ENCODE results near the gene DNAH5. TPM values are rescaled to one million over a fixed set of nuclear protein-coding genes. Genes with fewer than 3 reads are reported as not detected.
"Not testable (repeated sequence)": the region's sequence is repeated elsewhere in the genome, so short reads cannot be mapped to it uniquely, and the experiment has no call there.

DNAH5 gene
- total RNA-seq, 1 donor: 1.3 TPM

GRCh38 chr5:13987843-13988464, 43.5 kb upstream of the DNAH5 start:
- no peak overlapping the region for H3K4me3 ChIP-seq (ENCODE audit: low read depth, low read length)

GRCh38 chr5:13985731-13986418, 41.4 kb upstream of the DNAH5 start:
- H3K4me3 ChIP-seq (ENCODE audit: low read depth, low read length): peak overlapping the region; percentile 41
- peak; percentile 91 for DNase-seq (ENCODE audit: low read depth)
- no peak for TF ChIP-seq CTCF (IDR thresholded peaks at IDR 0.05; ENCODE audit: insufficient read depth, low read depth, low read length)

More at GRCh38 chr5:13987843-13988464, 43.5 kb upstream of the DNAH5 start:
- DNase-seq (ENCODE audit: low read depth): peak; percentile 69
- peak; percentile 84 for TF ChIP-seq CTCF (IDR thresholded peaks at IDR 0.05; ENCODE audit: insufficient read depth, low read depth, low read length)

- H3K4me3 ChIP-seq (ENCODE audit: low read depth, low read length): not testable (repeated sequence)
These were observed 40.4 kb upstream of the DNAH5 start for GRCh38 chr5:13984888-13985287.

GRCh38 chr5:13976867-13977830, 32.7 kb upstream of the DNAH5 start:
- H3K4me3 ChIP-seq (ENCODE audit: low read depth, low read length): no peak overlapping the region
- TF ChIP-seq CTCF (IDR thresholded peaks at IDR 0.05; ENCODE audit: insufficient read depth, low read depth, low read length): peak; percentile 60
- peak; percentile 51 for DNase-seq (ENCODE audit: low read depth)

More at GRCh38 chr5:13984888-13985287, 40.4 kb upstream of the DNAH5 start:
- not testable (repeated sequence) for DNase-seq (ENCODE audit: low read depth)

GRCh38 chr5:13976223-13976622, 31.7 kb upstream of the DNAH5 start:
- H3K4me3 ChIP-seq (ENCODE audit: low read depth, low read length): no peak overlapping the region
- DNase-seq (ENCODE audit: low read depth): no peak
- no peak for TF ChIP-seq CTCF (IDR thresholded peaks at IDR 0.05; ENCODE audit: insufficient read depth, low read depth, low read length)

- no peak for DNase-seq (ENCODE audit: low read depth)
- TF ChIP-seq CTCF (IDR thresholded peaks at IDR 0.05; ENCODE audit: insufficient read depth, low read depth, low read length): no peak
These were observed 30.8 kb upstream of the DNAH5 start for GRCh38 chr5:13975246-13975645.

GRCh38 chr5:13973724-13974123, 29.2 kb upstream of the DNAH5 start:
- DNase-seq (ENCODE audit: low read depth): no peak
- no peak for TF ChIP-seq CTCF (IDR thresholded peaks at IDR 0.05; ENCODE audit: insufficient read depth, low read depth, low read length)
- H3K4me3 ChIP-seq (ENCODE audit: low read depth, low read length): no peak overlapping the region

More at GRCh38 chr5:13975246-13975645, 30.8 kb upstream of the DNAH5 start:
- no peak overlapping the region for H3K4me3 ChIP-seq (ENCODE audit: low read depth, low read length)
